Measurements from ENCODE around the gene NRXN3. TPM values are rescaled to one million over a fixed set of nuclear protein-coding genes. Genes with fewer than 3 reads are reported as not detected.
A peak's percentile ranks its signal among the peaks of the same experiment; 100 is the strongest.

Gene NRXN3
- total RNA-seq, 1 donor from 2014 or later, result 18.0 TPM

- no peaks in the 10 kb centered on the region for H3K36me3 ChIP-seq (ENCODE audit: insufficient read depth, low read length)
- peaks cover 12% of the 10 kb centered on the region for H3K4me1 Mint-ChIP-seq (ENCODE audit: low read depth, unreplicated experiment)
- H3K9me3 Mint-ChIP-seq (ENCODE audit: unreplicated experiment), result no peaks in the 10 kb centered on the region
- no peaks in the 10 kb centered on the region for H3K79me2 ChIP-seq (ENCODE audit: insufficient read depth, low read length)
- H3K4me3 ChIP-seq (ENCODE audit: insufficient read depth, low read depth, low read length), result no peak overlapping the region
- FAIRE-seq, result no peak
- no peak overlapping the region for H3K27ac Mint-ChIP-seq (ENCODE audit: unreplicated experiment)
- H3K9me3 ChIP-seq (ENCODE audit: insufficient read depth, low read depth, low read length), result no peaks in the 10 kb centered on the region
- H4K20me1 ChIP-seq (ENCODE audit: insufficient read depth, low read length), result no peaks in the 10 kb centered on the region
- no peaks in the 10 kb centered on the region for H3K36me3 Mint-ChIP-seq (ENCODE audit: low read depth, unreplicated experiment)
- H3K4me2 ChIP-seq (ENCODE audit: low read length), result no peak overlapping the region
- H3K27me3 ChIP-seq (ENCODE audit: insufficient read depth, low read length), result no peaks in the 10 kb centered on the region
- no peak overlapping the region for H3K27ac ChIP-seq (ENCODE audit: low read depth, low read length)
- no peak overlapping the region for H2AFZ ChIP-seq (ENCODE audit: low read depth, low read length)
- H3K9ac ChIP-seq (ENCODE audit: low read length), result no peak overlapping the region
- H3K27me3 Mint-ChIP-seq (ENCODE audit: low read depth, unreplicated experiment), result no peaks in the 10 kb centered on the region
- TF ChIP-seq CTCF (IDR thresholded peaks at IDR 0.05; ENCODE audit: insufficient read depth, low read depth, low read length) (no peak), EZH2 (IDR thresholded peaks at IDR 0.05; ENCODE audit: insufficient read depth, low read length) (no peak)
- no peaks in the 10 kb centered on the region for H3K4me1 ChIP-seq (ENCODE audit: insufficient read depth, low read length)
- no peak for DNase-seq (ENCODE audit: low read depth)
- no peak overlapping the region for H3K4me3 Mint-ChIP-seq (ENCODE audit: unreplicated experiment)
These were observed 1664.7 kb downstream of the NRXN3 start for GRCh38 chr14:79834868-79835267.

- peak; percentile 50 for DNase-seq (ENCODE audit: low read depth)
- no peaks in the 10 kb centered on the region for H3K27me3 ChIP-seq (ENCODE audit: insufficient read depth, low read length)
- Mint-ChIP-seq H3K4me1 (ENCODE audit: low read depth, unreplicated experiment) (peaks cover 12% of the 10 kb centered on the region), H3K4me3 (ENCODE audit: unreplicated experiment) (no peak overlapping the region), H3K27me3 (ENCODE audit: low read depth, unreplicated experiment) (no peaks in the 10 kb centered on the region), H3K27ac (ENCODE audit: unreplicated experiment) (no peak overlapping the region), H3K36me3 (ENCODE audit: low read depth, unreplicated experiment) (no peaks in the 10 kb centered on the region), H3K9me3 (ENCODE audit: unreplicated experiment) (no peaks in the 10 kb centered on the region)
- H3K36me3 ChIP-seq (ENCODE audit: insufficient read depth, low read length), result no peaks in the 10 kb centered on the region
- no peaks in the 10 kb centered on the region for H3K9me3 ChIP-seq (ENCODE audit: insufficient read depth, low read depth, low read length)
- peak overlapping the region; percentile 7 for H3K4me2 ChIP-seq (ENCODE audit: low read length)
- H2AFZ ChIP-seq (ENCODE audit: low read depth, low read length), result no peak overlapping the region
- no peaks in the 10 kb centered on the region for H4K20me1 ChIP-seq (ENCODE audit: insufficient read depth, low read length)
- H3K4me3 ChIP-seq (ENCODE audit: insufficient read depth, low read depth, low read length), result no peak overlapping the region
- no peak for TF ChIP-seq EZH2 (IDR thresholded peaks at IDR 0.05; ENCODE audit: insufficient read depth, low read length)
- TF ChIP-seq CTCF (IDR thresholded peaks at IDR 0.05; ENCODE audit: insufficient read depth, low read depth, low read length), result no peak
- no peak overlapping the region for H3K27ac ChIP-seq (ENCODE audit: low read depth, low read length)
- no peak for FAIRE-seq
- H3K79me2 ChIP-seq (ENCODE audit: insufficient read depth, low read length), result no peaks in the 10 kb centered on the region
- H3K4me1 ChIP-seq (ENCODE audit: insufficient read depth, low read length), result no peaks in the 10 kb centered on the region
- no peak overlapping the region for H3K9ac ChIP-seq (ENCODE audit: low read length)
These were observed 1666.4 kb downstream of the NRXN3 start for GRCh38 chr14:79836577-79836976.

- Histone ChIP-seq H3K9me3 (ENCODE audit: insufficient read depth, low read depth, low read length) (no peaks in the 10 kb centered on the region), H3K9ac (ENCODE audit: low read length) (no peak overlapping the region), H3K79me2 (ENCODE audit: insufficient read depth, low read length) (no peaks in the 10 kb centered on the region), H3K27me3 (ENCODE audit: insufficient read depth, low read length) (no peaks in the 10 kb centered on the region), H3K36me3 (ENCODE audit: insufficient read depth, low read length) (no peaks in the 10 kb centered on the region), H3K4me1 (ENCODE audit: insufficient read depth, low read length) (peaks cover 5% of the 10 kb centered on the region), H3K4me3 (ENCODE audit: insufficient read depth, low read depth, low read length) (no peak overlapping the region), H3K27ac (ENCODE audit: low read depth, low read length) (no peak overlapping the region), H2AFZ (ENCODE audit: low read depth, low read length) (no peak overlapping the region), H3K4me2 (ENCODE audit: low read length) (no peak overlapping the region), H4K20me1 (ENCODE audit: insufficient read depth, low read length) (no peaks in the 10 kb centered on the region)
- Mint-ChIP-seq H3K27ac (ENCODE audit: unreplicated experiment) (no peak overlapping the region), H3K36me3 (ENCODE audit: low read depth, unreplicated experiment) (no peaks in the 10 kb centered on the region), H3K27me3 (ENCODE audit: low read depth, unreplicated experiment) (no peaks in the 10 kb centered on the region), H3K4me3 (ENCODE audit: unreplicated experiment) (no peak overlapping the region), H3K4me1 (ENCODE audit: low read depth, unreplicated experiment) (peaks cover 16% of the 10 kb centered on the region), H3K9me3 (ENCODE audit: unreplicated experiment) (no peaks in the 10 kb centered on the region)
- FAIRE-seq, result no peak
- TF ChIP-seq EZH2 (IDR thresholded peaks at IDR 0.05; ENCODE audit: insufficient read depth, low read length) (no peak), CTCF (IDR thresholded peaks at IDR 0.05; ENCODE audit: insufficient read depth, low read depth, low read length) (no peak)
- no peak for DNase-seq (ENCODE audit: low read depth)
These were observed 1667.5 kb downstream of the NRXN3 start for GRCh38 chr14:79837699-79838098.

Data from astrocyte (in vitro differentiated cells and primary cell).